Brain pericyte (primary cell): Measurements from ENCODE around the gene FMN1.
"Not testable (repeated sequence)": the region's sequence is repeated elsewhere in the genome, so short reads cannot be mapped to it uniquely, and the experiment has no call there.

Experiments
- DNase-seq: peaks from one replicate; pipeline ENCODE4 v3.0.0-alpha.2; 2012; ENCODE audit warnings: low read depth, low spot score

The FMN1 gene

DNA sequence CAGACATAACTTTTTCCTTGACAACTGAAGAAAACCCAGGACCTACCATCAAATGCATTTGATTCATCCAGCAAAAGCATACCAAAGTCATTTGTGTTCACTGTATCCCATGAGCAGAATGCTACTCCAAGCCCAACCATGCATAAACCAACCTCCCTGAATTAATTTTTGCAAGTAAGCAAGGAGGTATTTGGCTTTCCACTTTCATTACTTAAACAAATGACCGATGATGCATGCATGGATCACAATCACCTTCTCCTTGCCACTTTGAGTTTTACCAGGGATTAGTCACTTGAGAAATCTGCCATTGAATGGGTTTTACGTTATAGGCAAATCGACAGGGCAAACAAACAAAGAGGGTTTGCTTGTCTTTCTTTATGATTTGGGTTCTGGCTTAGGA is 214.8 kb downstream of the FMN1 start:
- no peak for DNase-seq

GRCh38 chr15:32977506-32977905 is 217.0 kb downstream of the FMN1 start:
- DNase-seq: no peak

DNA sequence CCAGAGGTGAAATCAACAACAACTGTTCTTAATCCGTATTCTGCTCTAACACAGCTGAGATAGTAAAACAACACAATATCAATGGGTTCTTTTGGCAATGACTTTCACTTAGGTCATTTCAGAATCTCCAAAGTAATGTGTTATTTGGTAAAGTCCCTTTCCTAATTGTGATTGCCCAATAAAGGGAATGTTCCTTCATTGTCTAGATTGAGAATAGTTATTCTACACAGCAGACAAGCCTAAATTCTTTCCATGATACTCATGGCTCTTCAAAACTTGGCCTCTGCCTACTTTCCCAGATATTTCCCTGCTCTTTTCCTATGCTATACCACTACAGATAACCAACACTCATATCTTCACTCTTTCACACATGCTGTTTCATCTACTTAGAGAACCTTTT is 219.8 kb downstream of the FMN1 start:
- DNase-seq: no peak

GRCh38 chr15:32972686-32973085 is 221.8 kb downstream of the FMN1 start:
- DNase-seq: no peak

DNA sequence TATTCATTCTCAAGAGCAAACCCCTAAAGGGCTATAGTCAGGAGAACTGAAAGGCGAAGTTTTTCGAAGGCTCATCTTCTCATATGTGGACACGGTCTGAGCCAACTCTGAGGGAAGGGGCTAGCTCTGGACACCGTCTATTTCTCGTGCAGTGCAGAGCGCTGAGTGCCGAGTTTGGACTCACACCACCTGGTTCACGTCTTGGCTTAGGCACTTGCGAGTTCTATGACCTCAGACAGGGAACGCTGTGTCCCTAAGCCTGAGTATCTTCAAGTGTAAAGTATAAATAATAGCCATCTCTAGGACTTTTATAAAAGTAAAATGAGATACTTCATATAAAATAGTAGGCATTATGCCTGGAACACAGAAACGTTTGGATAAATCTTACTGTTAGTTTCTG is 223.7 kb downstream of the FMN1 start:
- DNase-seq: no peak

GRCh38 chr15:32967521-32967920 is 227.0 kb downstream of the FMN1 start:
- DNase-seq: no peak

- no peak for DNase-seq
Observed at GRCh38 chr15:32966512-32966911, 228.0 kb downstream of the FMN1 start.

DNA sequence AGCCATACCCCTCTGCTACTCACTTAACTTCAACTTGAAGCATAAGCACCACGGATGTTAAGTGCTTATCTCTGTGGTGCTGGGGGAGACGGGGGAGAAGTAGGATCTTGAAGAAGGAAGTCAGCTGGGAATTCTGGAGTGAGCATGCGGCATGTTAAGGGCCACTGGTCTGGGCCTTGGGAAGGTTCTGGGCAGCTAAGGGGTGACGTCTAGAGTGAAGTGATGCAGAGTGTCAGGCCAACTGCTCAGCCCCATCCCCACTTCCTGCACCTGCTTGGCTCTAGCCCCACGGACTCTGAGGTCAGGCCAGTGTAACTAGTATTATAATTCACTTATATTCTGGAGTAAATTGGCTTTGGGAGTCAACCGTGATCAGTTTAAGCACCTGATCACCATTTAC is 228.6 kb downstream of the FMN1 start:
- no peak for DNase-seq

GRCh38 chr15:32959077-32959476 is 235.4 kb downstream of the FMN1 start:
- DNase-seq: no peak

GRCh38 chr15:32957219-32957618 is 237.3 kb downstream of the FMN1 start:
- no peak for DNase-seq

DNA sequence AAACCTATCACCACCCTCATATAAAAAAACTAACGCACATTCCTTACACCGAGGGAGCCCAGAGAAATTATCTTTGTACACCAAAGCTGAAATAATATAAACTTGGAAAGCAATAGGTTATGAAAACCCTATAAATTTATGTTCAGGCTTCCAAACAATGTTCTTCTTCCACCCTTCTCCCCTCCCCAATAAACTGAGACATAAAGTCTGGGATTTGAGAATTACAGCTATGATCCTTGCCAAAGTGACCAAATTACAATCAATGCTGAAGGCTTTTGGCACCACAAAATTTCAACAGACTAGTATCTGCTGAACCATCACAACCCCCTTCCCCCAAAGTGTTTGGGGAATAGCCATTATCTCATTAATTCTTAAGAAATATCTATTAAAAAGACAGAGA is 237.8 kb downstream of the FMN1 start:
- no peak for DNase-seq

DNA sequence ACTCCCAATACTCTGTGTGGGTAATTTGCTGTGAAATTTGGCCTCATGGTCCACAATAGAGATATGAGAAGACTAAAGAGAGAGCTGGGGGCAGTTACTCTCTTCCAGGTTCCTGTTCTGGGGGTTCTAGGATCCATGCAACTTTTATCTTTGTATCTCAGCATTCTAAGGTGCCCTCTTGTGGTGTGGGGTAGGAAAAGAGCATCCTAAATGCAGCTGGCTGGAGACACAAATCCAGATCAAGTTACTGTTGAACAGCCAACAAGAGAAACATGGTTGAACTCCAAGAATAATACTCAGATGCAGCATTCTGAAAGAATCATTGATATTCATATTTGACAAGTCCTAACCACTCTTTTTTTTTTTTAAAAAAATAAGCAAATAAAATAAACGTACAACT is 238.5 kb downstream of the FMN1 start:
- DNase-seq: peak; percentile 71

GRCh38 chr15:32953533-32953910 is 241.0 kb downstream of the FMN1 start:
- no peak for DNase-seq

- DNase-seq: no peak
Observed at GRCh38 chr15:32952901-32953532, 241.5 kb downstream of the FMN1 start.

GRCh38 chr15:32951736-32952464 is 242.6 kb downstream of the FMN1 start:
- DNase-seq: no peak

DNA sequence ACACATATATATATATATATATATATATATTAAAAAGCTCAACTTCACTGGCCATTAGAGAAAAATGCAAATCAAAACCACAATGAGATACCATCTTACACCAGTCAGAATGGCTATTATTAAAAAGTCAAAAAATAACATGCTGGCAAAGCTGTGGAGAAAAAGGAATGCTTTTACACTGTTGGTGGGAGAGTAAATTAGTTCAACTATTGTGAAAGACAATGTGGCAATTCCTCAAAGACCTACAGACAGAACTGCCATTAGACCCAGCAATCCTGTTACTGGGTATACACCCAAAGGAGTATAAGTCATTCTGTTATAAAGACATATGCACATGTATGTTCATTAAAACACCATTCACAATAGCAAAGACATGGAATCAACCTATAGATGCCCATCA is 244.5 kb downstream of the FMN1 start:
- not testable (repeated sequence) for DNase-seq

- DNase-seq: no peak
Observed at GRCh38 chr15:32946210-32946609, 248.3 kb downstream of the FMN1 start.

DNA sequence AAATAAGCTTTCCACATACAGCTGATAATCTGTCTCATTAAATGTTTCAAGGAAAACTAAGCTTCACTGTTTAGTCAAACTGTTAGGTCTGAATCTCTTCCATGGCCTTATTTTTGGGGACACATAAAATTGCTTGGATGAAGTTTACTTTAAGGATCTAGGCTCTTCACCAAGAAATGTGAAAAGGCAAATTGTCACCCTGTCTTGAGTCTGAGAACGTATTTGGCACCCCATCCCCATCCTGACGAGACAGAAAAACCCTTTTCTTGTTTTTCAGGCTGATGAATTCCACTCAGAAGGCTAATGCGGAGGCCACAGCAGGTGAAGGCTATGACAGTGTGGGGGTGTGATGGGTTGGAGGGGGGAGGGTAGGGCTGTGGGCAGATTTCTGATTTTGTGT is 250.1 kb downstream of the FMN1 start:
- DNase-seq: no peak

DNA sequence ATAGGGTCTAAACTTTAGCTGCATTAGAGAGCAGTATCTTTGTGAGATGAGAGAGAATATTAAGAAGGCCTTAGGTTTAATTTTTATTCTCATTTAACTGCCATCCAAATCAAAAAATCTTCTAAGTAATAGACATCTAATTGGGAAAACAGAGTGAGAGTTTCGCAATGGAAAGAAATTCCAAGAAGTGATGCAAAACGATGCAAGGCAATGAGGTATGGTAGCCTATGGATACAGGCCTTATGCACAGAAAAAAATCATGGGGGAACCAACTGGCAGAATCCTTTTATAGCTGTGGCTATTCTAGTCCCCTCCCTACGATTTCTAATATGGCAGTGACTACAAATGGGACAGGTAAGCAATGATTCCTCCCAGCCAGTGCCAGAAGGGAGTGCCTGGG is 250.8 kb downstream of the FMN1 start:
- DNase-seq: no peak

GRCh38 chr15:32942401-32942841 is 252.1 kb downstream of the FMN1 start:
- no peak for DNase-seq

GRCh38 chr15:32941823-32942222 is 252.7 kb downstream of the FMN1 start:
- no peak for DNase-seq

GRCh38 chr15:32936976-32937375 is 257.5 kb downstream of the FMN1 start:
- no peak for DNase-seq

GRCh38 chr15:32936283-32936918 is 258.1 kb downstream of the FMN1 start:
- DNase-seq: no peak
